HAP-1 (cell line): ENCODE measurements around the gene FHIP1B.
"Not testable (repeated sequence)": the region's sequence is repeated elsewhere in the genome, so short reads cannot be mapped to it uniquely, and the experiment has no call there.

ENCODE experiments used
- DNase-seq, 2 experiments: peaks; one replicate each; pipeline ENCODE4 v3.0.0-alpha.2; 2016 to 2020; ENCODE audit warnings: low spot score in 2 of 2
- H3K27me3 ChIP-seq: fragments of 250-450 bp; sonication (Bioruptor Pico); 2 replicates; pipeline ENCODE4 v1.5.1; 2020; ENCODE audit warnings: low read depth, mild to moderate bottlenecking, moderate library complexity
- H3K36me3 ChIP-seq: fragments of 250-450 bp; sonication (Bioruptor Pico); replicated peaks from 2 replicates; pipeline ENCODE4 v1.5.1; 2020; ENCODE audit warnings: mild to moderate bottlenecking
- H3K4me1 ChIP-seq: fragments of 250-450 bp; sonication (Bioruptor Pico); 2 replicates; pipeline ENCODE4 v1.5.1; 2020; ENCODE audit warnings: mild to moderate bottlenecking
- H3K4me3 ChIP-seq: fragments of 250-450 bp; sonication (Bioruptor Pico); 2 replicates; pipeline ENCODE4 v1.5.1; 2020; ENCODE audit warnings: mild to moderate bottlenecking, moderate library complexity
- H3K9me3 ChIP-seq: fragments of 250-450 bp; sonication (Bioruptor Pico); 2 replicates; pipeline ENCODE4 v1.5.1; 2020; ENCODE audit warnings: mild to moderate bottlenecking, moderate library complexity
- in situ Hi-C: fragments of 300-500 bp; cut with MboI; formaldehyde crosslinking; loops from 3 replicates; pipeline ENCODE4 v1.14.3; 2020; ENCODE audit warnings: low sequenced_read_pairs, inconsistent platforms, mixed read lengths

The FHIP1B gene

DNA sequence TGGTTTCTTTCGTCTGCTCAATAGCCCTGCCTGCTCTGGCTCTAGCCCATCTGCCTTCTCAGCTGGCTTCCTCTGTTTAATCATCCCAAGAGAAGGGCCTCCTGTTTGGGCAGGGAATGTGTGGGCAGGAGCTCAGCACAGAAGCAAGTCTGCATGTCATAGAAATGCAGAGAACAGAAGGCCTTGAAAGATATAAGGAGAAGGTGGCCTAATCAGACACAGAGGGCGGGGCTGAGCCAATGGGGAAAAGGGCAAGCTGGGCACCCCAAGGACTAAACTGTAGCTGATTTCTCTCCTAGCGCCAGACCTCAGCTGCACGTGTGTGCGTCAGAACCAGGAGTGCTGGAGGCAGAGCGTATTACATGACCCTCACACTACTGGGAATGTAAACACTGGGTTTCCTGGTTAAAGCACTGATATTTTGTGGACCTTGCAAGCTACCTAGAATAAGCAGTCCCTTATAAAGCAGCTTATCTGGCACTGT is 17.6 kb upstream of the FHIP1B start:
- H3K4me3 ChIP-seq: no peak overlapping the region
- H3K9me3 ChIP-seq: no peaks in the 10 kb centered on the region
- DNase-seq: no peak
- peaks cover 11% of the 10 kb centered on the region for H3K27me3 ChIP-seq
- no peaks in the 10 kb centered on the region for H3K36me3 ChIP-seq
- in situ Hi-C loops: no loop called here
- H3K4me1 ChIP-seq: no peaks in the 10 kb centered on the region

DNA sequence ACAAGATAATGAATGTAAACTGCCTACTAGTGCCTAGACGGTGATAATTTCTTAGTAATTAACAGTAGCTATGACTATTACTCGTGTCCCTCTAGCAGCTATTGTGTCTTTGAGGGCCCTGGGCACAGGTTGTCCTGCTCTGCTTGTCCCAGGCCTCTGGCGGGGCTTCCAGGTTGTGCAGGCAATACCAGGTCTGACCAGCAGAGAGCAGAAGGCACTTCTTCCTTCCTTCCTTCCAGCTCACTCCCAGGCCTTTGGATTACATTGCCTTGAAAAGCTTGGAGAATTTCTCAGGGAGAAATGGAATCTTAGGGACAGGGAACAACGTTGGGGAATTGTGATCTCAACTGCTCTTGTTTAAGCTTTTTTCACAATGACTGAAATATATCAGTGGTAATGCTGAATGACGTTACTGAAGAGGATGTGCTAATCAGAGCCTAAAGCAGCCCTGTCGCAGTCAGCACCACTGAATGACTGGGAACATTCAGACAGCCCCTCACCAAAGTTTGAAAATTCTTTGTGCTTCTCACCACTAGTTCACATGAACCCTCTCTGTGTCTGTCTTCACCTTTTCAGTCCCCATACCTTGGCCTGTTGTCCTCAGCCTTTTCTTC is 16.8 kb upstream of the FHIP1B start:
- Histone ChIP-seq H3K9me3 (no peaks in the 10 kb centered on the region), H3K27me3 (peaks cover 6% of the 10 kb centered on the region), H3K4me3 (no peak overlapping the region), H3K4me1 (no peaks in the 10 kb centered on the region), H3K36me3 (no peaks in the 10 kb centered on the region)
- DNase-seq: peak; percentile 77 to 87
- in situ Hi-C loops: no loop called here

DNA sequence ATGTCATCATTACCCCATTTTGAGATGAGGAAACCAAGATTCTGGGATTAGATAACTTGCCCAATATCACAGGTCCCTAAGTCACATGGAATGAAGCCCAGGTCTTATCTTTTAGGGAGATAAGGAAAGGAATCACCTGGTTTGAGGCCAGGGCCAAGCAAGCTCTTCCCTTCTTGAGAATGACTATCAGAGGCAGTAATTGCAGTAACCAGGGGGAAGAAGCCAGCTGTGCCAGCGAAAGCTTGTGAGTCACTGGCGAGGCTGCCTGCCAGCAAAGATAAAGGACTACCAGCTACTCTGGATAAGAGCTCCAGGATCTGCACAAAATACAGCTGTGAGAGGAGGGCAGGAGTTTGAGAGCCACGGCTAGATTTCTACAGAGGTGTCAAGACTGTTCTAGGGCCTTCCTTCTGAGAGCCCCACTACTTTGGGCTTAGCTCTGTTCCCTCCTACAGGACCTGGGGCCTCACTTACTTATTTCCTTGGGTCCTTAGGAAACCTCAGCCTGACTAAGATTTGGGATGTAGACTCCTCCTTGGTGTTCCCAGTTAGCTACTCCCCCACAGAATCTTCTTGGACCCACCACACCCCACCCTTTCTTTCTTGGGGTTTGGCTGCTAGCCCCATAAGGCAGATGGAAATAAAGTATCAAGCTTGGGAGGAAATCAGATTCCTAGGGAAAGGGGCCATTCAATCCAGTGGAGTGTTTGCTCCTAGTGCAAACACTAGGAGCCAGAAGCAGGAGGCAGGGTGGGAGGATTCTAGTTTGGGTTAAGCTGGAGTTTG is 15.5 kb upstream of the FHIP1B start:
- Histone ChIP-seq H3K4me3 (no peak overlapping the region), H3K9me3 (no peaks in the 10 kb centered on the region), H3K4me1 (no peaks in the 10 kb centered on the region), H3K27me3 (no peaks in the 10 kb centered on the region), H3K36me3 (no peaks in the 10 kb centered on the region)
- DNase-seq: no peak
- in situ Hi-C loops: no loop called here

DNA sequence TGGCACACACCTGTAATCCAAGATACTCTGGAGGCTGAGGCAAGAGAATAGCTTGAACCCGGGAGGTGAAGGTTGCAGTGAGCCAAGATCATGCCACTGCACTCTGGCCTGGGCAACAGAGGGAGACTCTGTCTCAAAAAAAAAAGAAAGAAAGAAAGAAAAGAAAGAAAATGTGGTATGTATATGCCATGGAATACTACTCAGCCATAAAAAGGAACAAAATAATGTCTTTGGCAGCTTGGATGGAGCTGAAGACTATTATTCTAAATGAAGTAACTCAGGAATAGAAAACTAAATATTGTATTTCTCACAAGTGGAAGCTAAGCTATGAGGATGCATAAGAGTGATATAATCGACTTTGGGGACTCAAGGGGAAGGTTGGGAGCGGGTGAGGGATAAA is 14.5 kb upstream of the FHIP1B start:
- H3K4me1 ChIP-seq, H3K27me3 ChIP-seq, H3K4me3 ChIP-seq, H3K9me3 ChIP-seq, DNase-seq, in situ Hi-C loops, H3K36me3 ChIP-seq: not testable (repeated sequence)

DNA sequence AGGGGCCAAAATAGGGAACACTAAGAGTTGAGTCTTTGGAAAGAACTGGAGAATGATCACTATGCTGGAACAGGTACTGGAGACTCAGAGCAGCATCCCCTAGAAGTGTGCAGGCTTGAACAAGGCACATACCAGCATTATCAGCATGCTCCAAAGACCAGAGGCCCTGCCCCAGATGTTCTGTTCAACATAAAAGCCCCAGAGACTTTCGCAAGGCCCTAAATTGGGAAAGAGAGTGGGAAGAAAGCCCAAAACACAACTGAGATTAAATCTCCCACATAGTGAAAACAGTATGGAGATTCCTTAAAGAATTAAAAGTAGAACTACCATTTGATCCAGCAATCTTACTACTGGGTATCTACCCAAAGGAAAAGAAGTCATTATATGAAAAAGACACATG is 13.8 kb upstream of the FHIP1B start:
- Histone ChIP-seq H3K9me3 (no peaks in the 10 kb centered on the region), H3K4me1 (no peaks in the 10 kb centered on the region), H3K27me3 (no peaks in the 10 kb centered on the region; the same call in 1 of the 2 replicates), H3K36me3 (no peaks in the 10 kb centered on the region), H3K4me3 (no peak overlapping the region)
- in situ Hi-C loops: no loop called here
- DNase-seq: no peak

DNA sequence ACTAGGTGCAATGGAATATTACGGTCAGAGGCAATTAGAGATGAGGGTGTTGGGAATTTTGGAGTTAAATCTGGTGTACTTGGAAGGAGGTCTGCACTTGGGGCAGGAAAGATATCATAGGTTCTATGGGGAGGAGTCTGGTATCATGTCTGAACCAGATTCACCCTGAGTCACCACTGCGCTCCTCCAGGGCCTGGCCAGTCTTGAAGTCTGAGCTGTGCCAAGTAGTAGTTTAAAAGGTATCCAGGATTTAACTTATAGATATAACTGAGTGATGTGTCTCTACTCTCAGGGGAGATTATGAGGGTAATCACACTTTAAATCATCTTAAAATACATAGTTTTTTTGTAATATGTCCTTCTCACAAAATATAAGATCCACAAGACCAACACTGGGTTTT is 11.1 kb upstream of the FHIP1B start:
- no peaks in the 10 kb centered on the region for H3K9me3 ChIP-seq
- H3K36me3 ChIP-seq: no peaks in the 10 kb centered on the region
- DNase-seq: no peak
- in situ Hi-C loops: no loop called here
- H3K27me3 ChIP-seq: no peaks in the 10 kb centered on the region; the same call in 1 of the 2 replicates
- no peak overlapping the region for H3K4me3 ChIP-seq
- H3K4me1 ChIP-seq: no peaks in the 10 kb centered on the region

DNA sequence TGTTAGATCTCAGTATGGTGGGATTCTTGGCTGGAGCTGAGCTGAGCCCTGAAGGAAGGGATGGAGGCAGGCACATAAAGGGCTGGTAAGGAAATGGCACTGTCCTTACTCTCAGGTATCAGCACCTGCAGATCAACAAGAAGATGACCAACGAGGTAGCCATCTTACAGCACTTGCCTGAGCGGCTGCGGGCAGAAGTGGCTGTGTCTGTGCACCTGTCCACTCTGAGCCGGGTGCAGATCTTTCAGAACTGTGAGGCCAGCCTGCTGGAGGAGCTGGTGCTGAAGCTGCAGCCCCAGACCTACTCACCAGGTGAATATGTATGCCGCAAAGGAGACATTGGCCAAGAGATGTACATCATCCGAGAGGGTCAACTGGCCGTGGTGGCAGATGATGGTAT is 6.9 kb upstream of the FHIP1B start:
- no peak for DNase-seq
- Histone ChIP-seq H3K4me1 (no peaks in the 10 kb centered on the region), H3K4me3 (no peak overlapping the region), H3K36me3 (no peaks in the 10 kb centered on the region), H3K27me3 (no peaks in the 10 kb centered on the region; the same call in 1 of the 2 replicates), H3K9me3 (no peaks in the 10 kb centered on the region)
- in situ Hi-C loops: no loop called here

DNA sequence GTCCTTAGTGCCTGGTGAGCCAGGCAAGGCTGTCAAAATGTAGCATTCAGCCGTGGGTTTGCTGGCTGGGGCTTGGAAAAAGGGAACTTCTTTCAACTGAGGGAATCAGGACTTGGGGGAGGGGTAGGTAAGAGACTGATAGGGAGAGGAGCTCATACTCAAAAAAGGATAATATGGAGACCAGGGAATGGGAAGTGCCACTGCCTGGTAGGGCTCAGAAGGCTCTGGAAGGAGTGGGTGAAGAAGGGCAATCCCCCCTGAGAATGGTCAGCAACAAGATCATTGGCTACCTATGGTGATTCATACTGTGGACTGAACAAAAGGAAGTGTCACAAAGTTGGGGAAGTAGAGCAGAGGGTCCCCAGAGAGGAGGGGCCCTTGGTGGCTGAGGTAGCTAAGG is 6.3 kb upstream of the FHIP1B start:
- DNase-seq: no peak
- no peaks in the 10 kb centered on the region for H3K9me3 ChIP-seq
- H3K27me3 ChIP-seq: no peaks in the 10 kb centered on the region; the same call in 1 of the 2 replicates
- in situ Hi-C loops: no loop called here
- H3K4me3 ChIP-seq: no peak overlapping the region
- no peaks in the 10 kb centered on the region for H3K36me3 ChIP-seq
- no peaks in the 10 kb centered on the region for H3K4me1 ChIP-seq

DNA sequence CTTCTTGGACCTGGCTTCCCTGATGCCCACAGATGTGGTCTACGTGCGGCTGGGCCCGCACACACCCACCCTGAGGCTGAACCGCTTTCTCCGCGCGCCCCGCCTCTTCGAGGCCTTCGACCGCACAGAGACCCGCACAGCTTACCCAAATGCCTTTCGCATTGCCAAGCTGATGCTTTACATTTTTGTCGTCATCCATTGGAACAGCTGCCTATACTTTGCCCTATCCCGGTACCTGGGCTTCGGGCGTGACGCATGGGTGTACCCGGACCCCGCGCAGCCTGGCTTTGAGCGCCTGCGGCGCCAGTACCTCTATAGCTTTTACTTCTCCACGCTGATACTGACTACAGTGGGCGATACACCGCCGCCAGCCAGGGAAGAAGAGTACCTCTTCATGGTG is 5.7 kb upstream of the FHIP1B start:
- no peak overlapping the region for H3K4me3 ChIP-seq
- in situ Hi-C loops: no loop called here
- H3K9me3 ChIP-seq: no peaks in the 10 kb centered on the region
- no peak for DNase-seq
- H3K36me3 ChIP-seq: no peaks in the 10 kb centered on the region
- H3K4me1 ChIP-seq: peaks cover 3% of the 10 kb centered on the region; the same call in 1 of the 2 replicates
- H3K27me3 ChIP-seq: no peaks in the 10 kb centered on the region; the same call in 1 of the 2 replicates

DNA sequence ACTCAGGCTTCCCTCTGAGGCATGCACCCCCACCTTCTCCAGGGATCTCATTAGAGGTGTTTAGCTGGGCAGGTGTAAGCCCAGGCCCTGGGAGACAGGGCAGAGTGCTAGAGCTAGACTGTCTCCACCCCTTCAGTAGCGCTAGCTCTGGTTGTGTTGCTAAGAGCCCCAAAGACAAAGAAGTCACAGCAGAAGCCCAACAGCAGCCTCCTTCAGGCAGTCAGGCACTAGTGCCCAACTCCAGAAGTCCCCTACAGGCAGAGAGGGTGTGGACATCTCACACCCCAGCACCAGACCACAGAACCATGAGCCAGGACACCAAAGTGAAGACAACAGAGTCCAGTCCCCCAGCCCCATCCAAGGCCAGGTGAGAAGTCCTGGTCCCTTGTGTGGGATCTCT is 4.5 kb upstream of the FHIP1B start, which contains the start of gene CNGA4:
Gene CNGA4 (plus strand): TSS at position 188 of the 400 bp plus-strand sequence. CDS start 118 bp downstream, at position 306.
- no peaks in the 10 kb centered on the region for H3K27me3 ChIP-seq
- peaks cover 4% of the 10 kb centered on the region; the same call in 1 of the 2 replicates for H3K4me1 ChIP-seq
- in situ Hi-C loops: no loop called here
- H3K36me3 ChIP-seq: no peaks in the 10 kb centered on the region
- DNase-seq: no peak
- no peak within 1 kb of the TSS for H3K4me3 ChIP-seq
- no peaks in the 10 kb centered on the region for H3K9me3 ChIP-seq

DNA sequence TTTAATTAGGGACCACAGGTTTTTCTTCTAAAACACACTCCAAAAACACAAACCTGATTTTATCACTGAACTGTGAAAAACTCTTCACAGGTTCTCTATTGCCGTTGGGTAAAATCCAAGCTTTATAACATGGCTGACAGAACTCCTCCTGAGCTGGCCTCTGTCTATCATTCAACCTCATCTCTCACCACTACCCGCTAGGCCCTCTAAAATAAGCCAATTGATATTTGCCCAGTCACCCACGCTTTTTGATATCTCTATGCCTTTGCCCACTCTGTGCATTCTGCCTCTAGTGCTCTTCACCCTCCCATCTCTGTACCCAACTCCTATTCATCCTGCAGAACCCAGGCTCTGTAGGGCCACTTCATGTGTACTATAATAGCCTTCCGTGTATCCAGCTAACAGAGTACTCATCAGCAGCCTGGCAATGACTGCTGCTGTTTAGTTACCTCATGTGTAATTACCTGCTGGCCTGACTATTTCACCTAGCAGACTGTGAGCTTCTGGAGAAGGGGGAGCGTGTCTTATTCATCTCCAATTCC is 3.4 kb upstream of the FHIP1B start:
- Histone ChIP-seq H3K4me3 (no peak overlapping the region), H3K4me1 (peaks cover 8% of the 10 kb centered on the region), H3K27me3 (no peaks in the 10 kb centered on the region), H3K36me3 (no peaks in the 10 kb centered on the region), H3K9me3 (no peaks in the 10 kb centered on the region)
- in situ Hi-C loops: no loop called here
- no peak for DNase-seq

DNA sequence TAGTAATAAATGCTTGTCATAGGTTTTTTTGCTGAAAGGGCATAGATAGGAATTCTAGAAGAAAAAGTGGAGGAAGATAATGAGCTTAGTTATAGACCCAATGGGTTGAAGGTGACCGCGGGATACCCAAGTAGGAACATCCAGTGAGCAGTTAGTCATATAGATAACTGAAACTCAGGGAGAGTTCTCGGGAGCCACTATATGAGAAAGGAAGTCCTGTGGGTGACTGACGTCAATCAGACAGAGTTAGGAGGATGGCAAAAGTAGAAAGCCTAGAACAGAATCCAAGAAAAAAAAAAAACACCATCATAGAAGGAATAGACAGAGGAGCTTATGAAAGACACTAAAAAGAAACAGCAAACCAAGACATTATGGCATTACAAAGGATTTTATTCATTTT is 2.8 kb upstream of the FHIP1B start:
- Histone ChIP-seq H3K9me3 (no peaks in the 10 kb centered on the region), H3K27me3 (no peaks in the 10 kb centered on the region), H3K4me1 (peaks cover 8% of the 10 kb centered on the region), H3K36me3 (no peaks in the 10 kb centered on the region), H3K4me3 (no peak overlapping the region)
- no peak for DNase-seq
- in situ Hi-C loops: no loop called here

DNA sequence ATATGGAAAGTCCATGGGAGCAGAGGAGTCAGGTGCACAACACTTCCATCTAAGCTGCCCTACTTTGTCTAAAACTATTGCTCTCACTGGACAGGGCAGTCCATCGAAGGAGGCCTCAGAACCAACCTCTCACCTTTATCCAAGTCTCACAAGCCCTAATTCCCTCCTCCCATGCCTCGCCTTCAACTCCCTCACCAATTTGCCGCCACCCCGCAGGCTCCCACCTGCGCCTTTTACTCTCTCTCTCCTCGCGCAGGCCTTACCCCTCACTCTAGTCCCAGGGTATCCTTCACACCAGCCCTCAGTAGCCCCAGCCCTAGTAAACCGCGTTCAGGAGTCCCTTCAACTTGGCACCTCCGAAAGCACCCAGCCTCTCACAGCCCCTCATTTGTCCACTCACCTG is 451 bp downstream of the FHIP1B start:
- in situ Hi-C loops: no loop called here
- no peaks in the 10 kb centered on the region for H3K9me3 ChIP-seq
- no peak for DNase-seq
- peaks cover 8% of the 10 kb centered on the region for H3K4me1 ChIP-seq
- H3K4me3 ChIP-seq: peak overlapping the region; percentile 85
- no peaks in the 10 kb centered on the region for H3K36me3 ChIP-seq
- H3K27me3 ChIP-seq: no peaks in the 10 kb centered on the region

DNA sequence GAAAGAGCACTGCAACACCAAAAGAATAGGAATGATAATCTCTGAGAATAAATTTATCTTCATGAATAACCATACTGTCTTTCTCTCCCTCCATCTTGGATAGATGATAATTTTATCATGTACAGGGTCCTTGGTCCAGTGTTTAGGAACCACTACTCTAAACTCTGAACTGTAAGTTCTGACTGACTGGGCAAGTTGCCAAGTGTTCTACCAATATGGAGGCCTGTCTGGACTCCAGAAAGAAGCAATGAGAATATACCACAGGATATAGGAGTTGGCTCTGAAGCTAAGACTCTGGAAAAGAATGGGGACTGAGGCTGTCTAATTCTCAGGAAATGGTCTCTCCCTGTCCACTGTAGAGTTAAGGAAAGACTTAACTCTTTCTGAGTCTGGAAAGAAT is 1.5 kb downstream of the FHIP1B start:
- no peaks in the 10 kb centered on the region for H3K36me3 ChIP-seq
- H3K4me3 ChIP-seq: no peak overlapping the region
- H3K9me3 ChIP-seq: no peaks in the 10 kb centered on the region
- DNase-seq: no peak
- H3K27me3 ChIP-seq: no peaks in the 10 kb centered on the region
- in situ Hi-C loops: no loop called here
- peaks cover 8% of the 10 kb centered on the region for H3K4me1 ChIP-seq
